Esophagus muscularis mucosa (tissue), 4 donors: Measurements from ENCODE around the gene CNOT3. TPM values are rescaled to one million over a fixed set of nuclear protein-coding genes. Genes with fewer than 3 reads are reported as not detected.

Source experiments
- DNase-seq: peaks from one replicate; pipeline ENCODE4 v3.0.0-alpha.2; 2017; ENCODE audit errors: extremely low spot score
- H3K27ac ChIP-seq, 4 donors: fragments of 200-600 bp; sonication (generic); replicated peaks in 1 of 4; 1 replicate in 3 of 4; 2 replicates in 1 of 4; pipeline ENCODE4 v1.5.1; 2016 to 2019; ENCODE audit warnings: mild to moderate bottlenecking in 1 of 4
- H3K27me3 ChIP-seq, 4 donors: fragments of 200-600 bp; sonication (generic); one replicate each; pipeline versions ENCODE4 v1.5.1 to v1.6.0; 2016 to 2019
- H3K36me3 ChIP-seq, 4 donors: fragments of 200-600 bp; sonication (generic); one replicate each; pipeline ENCODE4 v1.5.1; 2016 to 2019
- H3K4me1 ChIP-seq, 4 donors: fragments of 200-600 bp; sonication (generic); one replicate each; pipeline ENCODE4 v1.5.1; 2016 to 2019
- H3K4me3 ChIP-seq, 4 donors: fragments of 200-600 bp; sonication (generic); 1 replicate in 2 of 4; 2 replicates in 2 of 4; pipeline ENCODE4 v1.5.1; 2016 to 2019; ENCODE audit warnings: mild to moderate bottlenecking in 4 of 4, moderate library complexity in 1 of 4
- H3K9me3 ChIP-seq, 4 donors: fragments of 200-600 bp; sonication (generic); 1 replicate in 3 of 4; 2 replicates in 1 of 4; pipeline ENCODE4 v1.5.1; 2016 to 2019
- CTCF ChIP-seq, 3 experiments: fragments of 200-600 bp in 2 of 3; fragments of 450-650 bp in 1 of 3; sonication (generic) in 2 of 3; IDR thresholded peaks; one replicate each; pipeline ENCODE4 v1.5.1; 2017 to 2019; ENCODE audit warnings: antibody characterized with exemption in 3 of 3, mild to moderate bottlenecking in 2 of 3, moderate library complexity in 1 of 3
- EP300 ChIP-seq: sonication (generic); formaldehyde crosslinking; IDR thresholded peaks from one replicate; pipeline ENCODE4 v1.6.1; 2017; ENCODE audit warnings: antibody characterized with exemption
- POLR2A ChIP-seq: fragments of 450-650 bp; IDR thresholded peaks from one replicate; pipeline ENCODE4 v1.6.1; 2017; ENCODE audit warnings: antibody characterized with exemption, moderate library complexity, mild to moderate bottlenecking, low read depth
- POLR2AphosphoS5 ChIP-seq, 2 donors: sonication (generic); formaldehyde crosslinking; IDR thresholded peaks; one replicate each; pipeline ENCODE4 v1.6.1; 2017; ENCODE audit warnings: antibody characterized with exemption in 2 of 2
- WGBS: methylation state at CpG from one replicate; pipeline ENCODE4 v1.1.5; 2018; 5-methylcytosine and 5-hydroxymethylcytosine counted together
- intact Hi-C: fragments of 100-400 bp; cut with DNase I; formaldehyde crosslinking; loops from one replicate; pipeline ENCODE4 v1.15.1; 2023
- total RNA-seq, 4 donors: library from RNA; depleted of rRNA; stranded (reverse); fragments of >200 nt; gene quantifications; one replicate each; pipeline versions ENCODE4 v1.1.0 to v1.2.1, GENCODE V29; 2016

Gene CNOT3
- total RNA-seq, 4 donors from 2014 or later: 15.1 to 25.3 (median 21.1) TPM

DNA sequence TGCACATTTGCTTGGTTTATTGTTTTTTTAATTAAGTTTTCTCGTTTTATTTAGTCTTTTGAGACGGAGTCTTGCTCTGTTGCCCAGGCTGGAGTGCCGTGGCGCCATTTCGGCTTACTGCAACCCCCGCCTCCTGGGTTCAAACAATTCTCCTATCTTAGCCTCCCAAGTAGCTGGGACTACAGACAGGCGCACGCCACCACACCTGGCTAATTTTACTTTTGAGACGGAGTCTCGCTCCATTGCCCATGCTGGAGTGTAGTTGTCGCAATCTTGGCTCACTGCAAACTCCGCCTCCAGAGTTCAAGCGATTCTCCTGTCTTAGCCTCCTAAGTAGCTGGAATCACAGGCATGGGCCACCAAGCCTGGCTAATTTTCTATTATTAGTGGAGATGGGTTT, 64.4 kb downstream of the CNOT3 start:
- H3K4me3 ChIP-seq: peak overlapping the region; percentile 53 to 81 (median 76)
- intact Hi-C loops: loop anchor here (5.0 kb wide), 1 partner anchor 35 kb away; no protein-coding TSS in a partner anchor
- no peaks in the 10 kb centered on the region for H3K27me3 ChIP-seq
- H3K9me3 ChIP-seq: no peaks in the 10 kb centered on the region
- no peak for TF ChIP-seq EP300
- no peak for TF ChIP-seq CTCF (IDR thresholded peaks at IDR 0.05)
- no peak for TF ChIP-seq POLR2A
- TF ChIP-seq POLR2AphosphoS5 (IDR thresholded peaks at IDR 0.05): no peak
- H3K36me3 ChIP-seq: peaks cover 38 to 58% (median 54%) of the 10 kb centered on the region in 4 donors
- H3K4me1 ChIP-seq: peaks cover 50 to 68% (median 64%) of the 10 kb centered on the region in 4 donors
- DNase-seq: no peak
- 74% methylated on average over 13 of the region's 13 CpGs for WGBS
- peak overlapping the region in 3 of 4 donors; percentile 91 to 97 (median 93) for H3K27ac ChIP-seq

DNA sequence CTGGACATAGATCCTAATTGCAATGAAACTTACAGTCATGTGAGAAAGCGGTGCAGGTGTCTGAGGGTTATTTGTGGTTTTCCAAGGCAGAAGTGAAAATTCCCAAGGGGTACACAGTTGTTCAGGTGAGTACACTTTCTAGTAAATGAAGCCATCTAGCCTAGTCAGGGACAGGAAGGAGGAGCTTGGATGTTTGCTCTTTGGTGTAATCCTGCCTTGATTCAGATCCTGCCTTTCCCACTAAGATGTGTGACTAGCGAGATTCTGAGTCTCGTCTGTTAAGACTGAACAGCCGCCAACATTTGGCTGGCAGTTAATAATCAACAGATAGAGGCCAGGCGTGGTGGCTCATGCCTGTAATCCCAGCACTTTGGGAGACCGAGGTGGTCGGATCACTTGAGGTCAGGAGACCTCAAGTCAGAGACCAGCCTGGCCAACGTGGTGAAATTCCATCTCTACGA, 65.6 kb downstream of the CNOT3 start:
- 48% methylated on average over 9 of the region's 9 CpGs for WGBS
- Histone ChIP-seq H3K9me3 (no peaks in the 10 kb centered on the region), H3K27ac (no peak overlapping the region), H3K4me1 (peaks cover 57 to 78% (median 74%) of the 10 kb centered on the region in 4 donors), H3K4me3 (no peak overlapping the region), H3K36me3 (peaks cover 46 to 69% (median 65%) of the 10 kb centered on the region in 4 donors), H3K27me3 (no peaks in the 10 kb centered on the region)
- intact Hi-C loops: loop anchor here (5.0 kb wide), 1 partner anchor 36 kb away; no protein-coding TSS in a partner anchor
- TF ChIP-seq EP300 (no peak), POLR2A (no peak), CTCF (IDR thresholded peaks at IDR 0.05) (no peak), POLR2AphosphoS5 (IDR thresholded peaks at IDR 0.05) (no peak)
- DNase-seq: no peak

DNA sequence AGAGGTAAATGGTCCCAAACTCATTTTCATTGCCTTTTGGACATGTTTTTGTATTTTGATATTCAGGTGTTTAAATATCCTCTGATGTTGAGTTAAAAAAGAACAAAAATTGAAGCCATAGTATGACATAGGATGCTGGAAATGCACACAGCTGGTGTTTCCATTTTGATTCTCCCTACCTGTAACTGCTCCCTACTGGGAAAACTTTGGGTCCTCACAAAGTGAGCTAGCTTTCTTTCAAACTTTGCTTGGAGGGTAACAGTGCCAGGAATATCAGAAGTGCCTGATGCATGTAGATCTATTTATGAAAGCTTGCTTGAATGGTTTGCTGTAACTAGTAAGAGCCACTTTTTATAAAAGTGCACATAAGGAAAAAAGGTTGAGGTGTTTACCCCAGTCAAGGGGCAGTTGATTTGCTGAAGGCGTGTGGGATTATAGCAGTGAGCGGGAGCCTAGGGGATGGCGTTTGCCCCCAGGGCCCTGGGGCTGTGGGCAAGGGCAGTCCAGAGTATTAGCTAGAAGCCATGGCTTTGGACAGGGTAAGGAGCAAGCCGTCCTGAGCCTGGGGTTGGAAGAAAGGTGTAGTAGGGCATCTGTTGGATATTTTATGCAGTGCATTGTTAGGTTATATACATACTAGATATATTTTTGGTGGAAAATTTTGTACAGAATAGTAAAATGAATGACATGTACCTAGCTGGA, 67.4 kb downstream of the CNOT3 start:
- no peak overlapping the region for H3K4me3 ChIP-seq
- intact Hi-C loops: loop anchor here (5.0 kb wide), 1 partner anchor 38 kb away; no protein-coding TSS in a partner anchor
- no peaks in the 10 kb centered on the region for H3K9me3 ChIP-seq
- peaks cover 75 to 91% (median 88%) of the 10 kb centered on the region in 4 donors for H3K4me1 ChIP-seq
- H3K27me3 ChIP-seq: no peaks in the 10 kb centered on the region
- H3K36me3 ChIP-seq: peaks cover 46 to 79% (median 69%) of the 10 kb centered on the region in 4 donors
- 86% methylated on average over 4 of the region's 4 CpGs for WGBS
- H3K27ac ChIP-seq: no peak overlapping the region
- DNase-seq: no peak
- TF ChIP-seq POLR2AphosphoS5 (IDR thresholded peaks at IDR 0.05) (no peak), EP300 (no peak), POLR2A (no peak), CTCF (IDR thresholded peaks at IDR 0.05) (no peak)

Other genes starting within 250 kb of the CNOT3 start
- gene CACNG7, start 228.5 kb upstream of the CNOT3 start, total RNA-seq: 1 to 10 TPM in 1 of 4 donors, under 1 TPM in 1, not detected in 2; under 0.01 to 1.2 TPM
- gene CACNG8, start 174.8 kb upstream of the CNOT3 start, total RNA-seq: under 1 TPM in 1 of 4 donors, not detected in 3; 0.06 TPM
- gene CACNG6, start 146.1 kb upstream of the CNOT3 start, total RNA-seq: not detected
- gene VSTM1, start 73.9 kb upstream of the CNOT3 start, total RNA-seq: under 1 TPM in 1 of 4 donors, not detected in 3; 0.33 TPM
- gene TARM1, start 56.4 kb upstream of the CNOT3 start, total RNA-seq: not detected
- 1 to 10 TPM in 3 of 4 donors, under 1 TPM in 1; 0.29 to 5.0 (median 1.6) TPM for gene OSCAR, start 37.0 kb upstream of the CNOT3 start, total RNA-seq
- gene NDUFA3, start 34.9 kb upstream of the CNOT3 start, total RNA-seq: 10 to 100 TPM in 3 of 4 donors, 1 to 10 TPM in 1; 9.1 to 50.9 (median 26.4) TPM
- 10 to 100 TPM; 10.8 to 26.6 (median 19.8) TPM for gene TFPT, start 22.1 kb upstream of the CNOT3 start, total RNA-seq
- gene PRPF31, start 22.0 kb upstream of the CNOT3 start, total RNA-seq: 10 to 100 TPM; 44.9 to 64.3 (median 56.0) TPM
- 10 to 100 TPM in 3 of 4 donors, 1 to 10 TPM in 1; 10.0 to 12.7 (median 11.5) TPM for gene LENG1, start 22.0 kb downstream of the CNOT3 start, total RNA-seq
- gene TMC4, start 35.4 kb downstream of the CNOT3 start, total RNA-seq: under 1 TPM in 3 of 4 donors, not detected in 1; 0.26 to 0.98 (median 0.33) TPM
- 10 to 100 TPM; 40.3 to 83.2 (median 59.4) TPM for gene MBOAT7, start 51.8 kb downstream of the CNOT3 start, total RNA-seq
- 100 to 1,000 TPM in 1 of 4 donors, 10 to 100 TPM in 3; 49.4 to 103 (median 86.8) TPM for gene TSEN34, start 53.5 kb downstream of the CNOT3 start, total RNA-seq
- 1,000 to 10,000 TPM; 1,410 to 2,465 (median 1,750) TPM for gene RPS9, start 63.1 kb downstream of the CNOT3 start, total RNA-seq
- 10 to 100 TPM in 2 of 4 donors, 1 to 10 TPM in 2; 9.1 to 36.1 (median 11.3) TPM for gene LILRB3, start 85.2 kb downstream of the CNOT3 start, total RNA-seq
- gene LILRA6, start 105.0 kb downstream of the CNOT3 start, total RNA-seq: 1 to 10 TPM in 3 of 4 donors, under 1 TPM in 1; 0.86 to 2.9 (median 2.6) TPM
- gene LILRB5, start 119.5 kb downstream of the CNOT3 start, total RNA-seq: 10 to 100 TPM; 16.6 to 26.6 (median 21.4) TPM
- 1 to 10 TPM; 2.1 to 5.6 (median 2.6) TPM for gene LILRB2, start 143.3 kb downstream of the CNOT3 start, total RNA-seq
- gene LILRA5, start 175.4 kb downstream of the CNOT3 start, total RNA-seq: 10 to 100 TPM in 1 of 4 donors, 1 to 10 TPM in 3; 1.5 to 12.1 (median 2.7) TPM
- not detected for gene LILRA4, start 201.4 kb downstream of the CNOT3 start, total RNA-seq
- gene LAIR1, start 227.2 kb downstream of the CNOT3 start, total RNA-seq: 10 to 100 TPM in 3 of 4 donors, 1 to 10 TPM in 1; 7.6 to 23.4 (median 13.0) TPM